Measurements from ENCODE around the gene MRNIP.
"Not testable (repeated sequence)": the region's sequence is repeated elsewhere in the genome, so short reads cannot be mapped to it uniquely, and the experiment has no call there.

MRNIP gene

DNA sequence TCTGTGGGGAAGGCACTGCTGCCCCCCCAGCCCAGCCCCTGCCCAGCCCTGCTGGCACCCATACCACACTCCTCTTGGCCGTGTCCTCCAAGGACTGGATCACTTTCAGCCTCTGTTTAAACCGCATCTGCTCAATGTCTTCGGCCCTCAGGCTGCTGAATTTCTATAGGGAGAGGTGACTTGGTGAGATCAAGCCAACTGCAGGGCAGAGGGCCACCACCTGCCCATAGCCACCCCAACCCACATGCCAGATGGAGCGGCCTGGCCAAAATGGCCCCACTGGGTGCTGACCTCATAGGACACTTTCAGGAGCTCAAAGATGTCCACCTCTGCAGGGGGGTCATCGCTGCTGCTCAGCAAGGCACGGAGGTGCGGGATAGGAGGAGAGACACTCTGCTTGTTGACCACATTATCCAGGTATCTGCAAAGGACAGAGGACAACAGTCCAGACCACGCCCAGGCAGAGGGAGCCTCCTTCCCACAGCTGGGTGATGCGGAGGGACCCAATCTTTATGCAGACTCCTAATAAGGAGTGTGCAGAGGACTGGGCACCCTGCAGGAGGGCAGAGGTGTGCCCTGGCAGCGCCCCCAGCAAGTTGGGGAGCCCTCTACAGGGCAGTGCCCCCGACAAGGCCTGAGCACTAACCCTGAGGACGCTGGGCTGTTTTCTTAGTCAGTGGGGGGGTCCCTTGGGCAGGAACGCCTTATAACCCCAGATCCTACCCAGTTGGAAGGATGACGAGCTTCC lies 14.4 kb upstream of the MRNIP start:
- no peak overlapping the region for H3K4me3 ChIP-seq (ENCODE audit: low read depth, low read length)
- in situ Hi-C loops (cut with HindIII; ENCODE audit: low sequenced_read_pairs) = no loop called here
- TF ChIP-seq, protein P1, sequence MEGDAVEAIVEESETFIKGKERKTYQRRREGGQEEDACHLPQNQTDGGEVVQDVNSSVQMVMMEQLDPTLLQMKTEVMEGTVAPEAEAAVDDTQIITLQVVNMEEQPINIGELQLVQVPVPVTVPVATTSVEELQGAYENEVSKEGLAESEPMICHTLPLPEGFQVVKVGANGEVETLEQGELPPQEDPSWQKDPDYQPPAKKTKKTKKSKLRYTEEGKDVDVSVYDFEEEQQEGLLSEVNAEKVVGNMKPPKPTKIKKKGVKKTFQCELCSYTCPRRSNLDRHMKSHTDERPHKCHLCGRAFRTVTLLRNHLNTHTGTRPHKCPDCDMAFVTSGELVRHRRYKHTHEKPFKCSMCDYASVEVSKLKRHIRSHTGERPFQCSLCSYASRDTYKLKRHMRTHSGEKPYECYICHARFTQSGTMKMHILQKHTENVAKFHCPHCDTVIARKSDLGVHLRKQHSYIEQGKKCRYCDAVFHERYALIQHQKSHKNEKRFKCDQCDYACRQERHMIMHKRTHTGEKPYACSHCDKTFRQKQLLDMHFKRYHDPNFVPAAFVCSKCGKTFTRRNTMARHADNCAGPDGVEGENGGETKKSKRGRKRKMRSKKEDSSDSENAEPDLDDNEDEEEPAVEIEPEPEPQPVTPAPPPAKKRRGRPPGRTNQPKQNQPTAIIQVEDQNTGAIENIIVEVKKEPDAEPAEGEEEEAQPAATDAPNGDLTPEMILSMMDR (IDR thresholded peaks at IDR 0.05; ENCODE audit: low read depth, low read length) = no peak
- no peak for DNase-seq (ENCODE audit: low read depth, low spot score)

GRCh38 chr5:179872055-179872827 lies 13.6 kb upstream of the MRNIP start:
- H3K4me3 ChIP-seq (ENCODE audit: low read depth, low read length) = no peak overlapping the region
- in situ Hi-C loops (cut with HindIII; ENCODE audit: low sequenced_read_pairs) = no loop called here
- no peak for DNase-seq (ENCODE audit: low read depth, low spot score)
- TF ChIP-seq, protein P1 (IDR thresholded peaks at IDR 0.05; ENCODE audit: low read depth, low read length) = no peak

GRCh38 chr5:179871533-179871932 lies 12.9 kb upstream of the MRNIP start:
- in situ Hi-C loops (cut with HindIII; ENCODE audit: low sequenced_read_pairs); H3K4me3 ChIP-seq (ENCODE audit: low read depth, low read length): not testable (repeated sequence)

GRCh38 chr5:179870952-179871351 lies 12.3 kb upstream of the MRNIP start:
- DNase-seq (ENCODE audit: low read depth, low spot score) = no peak
- no peak overlapping the region for H3K4me3 ChIP-seq (ENCODE audit: low read depth, low read length)
- in situ Hi-C loops (cut with HindIII; ENCODE audit: low sequenced_read_pairs) = no loop called here
- TF ChIP-seq, protein P1 (IDR thresholded peaks at IDR 0.05; ENCODE audit: low read depth, low read length) = no peak

More at GRCh38 chr5:179871533-179871932, 12.9 kb upstream of the MRNIP start:
- DNase-seq (ENCODE audit: low read depth, low spot score) = not testable (repeated sequence)

- DNase-seq (ENCODE audit: low read depth, low spot score) = peak; percentile 24
- no peak overlapping the region for H3K4me3 ChIP-seq (ENCODE audit: low read depth, low read length)
- TF ChIP-seq, protein P1 (IDR thresholded peaks at IDR 0.05; ENCODE audit: low read depth, low read length) = peak; percentile 37
- in situ Hi-C loops (cut with HindIII; ENCODE audit: low sequenced_read_pairs) = no loop called here
These were observed 11.8 kb upstream of the MRNIP start for GRCh38 chr5:179870403-179870903.

DNA sequence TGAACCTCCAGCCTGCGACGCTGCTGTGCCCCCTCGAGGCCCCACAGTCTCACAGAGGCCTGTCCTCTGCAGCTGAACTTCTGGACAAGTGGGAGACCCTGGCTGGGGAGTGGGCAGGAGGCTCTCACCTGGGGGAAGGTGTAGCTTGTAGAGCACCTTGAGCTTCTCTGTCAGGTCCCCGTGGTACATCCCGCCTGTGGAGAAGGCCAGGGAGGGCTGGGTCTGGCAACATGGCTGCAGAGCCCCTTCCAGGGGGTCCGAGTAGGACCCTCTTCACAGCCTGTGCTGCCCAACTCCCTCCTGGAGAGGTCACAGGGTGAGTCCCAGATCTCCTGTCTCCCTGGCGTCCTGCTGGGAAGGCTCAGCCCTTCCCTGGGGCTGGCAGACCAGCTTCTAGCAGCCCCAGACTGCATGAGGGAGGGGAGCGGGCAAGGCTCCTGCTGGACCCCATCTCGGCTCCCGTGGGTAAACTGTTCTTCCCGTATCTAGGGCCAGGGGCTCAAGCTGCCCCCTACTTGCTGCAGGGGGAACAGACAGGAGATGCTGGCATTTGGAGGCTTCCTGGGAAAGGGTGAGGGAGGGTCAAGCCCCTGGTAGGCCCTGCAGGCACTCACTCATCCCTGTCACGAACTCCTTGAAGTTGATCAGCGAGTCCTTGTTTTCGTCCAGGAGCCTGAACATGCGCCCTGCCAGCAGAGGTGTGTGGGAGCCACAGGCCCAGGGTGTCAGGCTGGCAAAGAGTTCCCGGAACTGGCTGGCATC lies 11.2 kb upstream of the MRNIP start:
- DNase-seq (ENCODE audit: low read depth, low spot score) = no peak
- in situ Hi-C loops (cut with HindIII; ENCODE audit: low sequenced_read_pairs) = no loop called here
- TF ChIP-seq, protein P1 (IDR thresholded peaks at IDR 0.05; ENCODE audit: low read depth, low read length) = no peak
- no peak overlapping the region for H3K4me3 ChIP-seq (ENCODE audit: low read depth, low read length)

Measured in astrocyte of the spinal cord (primary cell).